ENCODE results near the gene CFAP43. TPM values are rescaled to one million over a fixed set of nuclear protein-coding genes. Genes with fewer than 3 reads are reported as not detected.

CFAP43 gene
- total and polyA plus RNA-seq, 10 of the 15 experiments (the other 5 are each of a cell fraction or from before 2014, with no cell fraction given) = 0.06 to 0.14 (median 0.10) TPM; not detected in 5

- TF ChIP-seq EZH2 (IDR thresholded peaks at IDR 0.05; ENCODE audit: borderline replicate concordance, control insufficient read depth, low read depth, low read length) (no peak), SMC3 (IDR thresholded peaks at IDR 0.05; ENCODE audit: borderline replicate concordance, low read length) (0 out of 2 replicates have a peak, but pooled peaks have one; percentile 3), CTCF (IDR thresholded peaks at IDR 0.05 in 2 of 3, conservative IDR thresholded peaks at IDR 0.05 in 1 of 3; ENCODE audit: control insufficient read depth in 2 of 3, extremely low read depth in 1 of 3, insufficient read depth in 1 of 3, low read depth in 3 of 3, low read length in 3 of 3) (no peak), LARP7 (IDR thresholded peaks at IDR 0.05) (no peak), NBN (IDR thresholded peaks at IDR 0.05) (peak; percentile 8; the same call in 1 of the 2 replicates), SUPT20H (IDR thresholded peaks at IDR 0.05; ENCODE audit: borderline replicate concordance, control insufficient read depth, low read depth, low read length) (no peak), RFX5 (IDR thresholded peaks at IDR 0.05; ENCODE audit: low read depth, low read length) (no peak), TCF12 (IDR thresholded peaks at IDR 0.05; ENCODE audit: low read depth, low read length) (0 out of 2 replicates have a peak, but pooled peaks have one; percentile 68), POLR2A (IDR thresholded peaks at IDR 0.05; ENCODE audit: low read depth, low read length) (no peak), SRF (IDR thresholded peaks at IDR 0.05; ENCODE audit: low read depth in 2 of 2, low read length in 2 of 2) (no peak)
- TF ChIP-seq, protein P1, sequence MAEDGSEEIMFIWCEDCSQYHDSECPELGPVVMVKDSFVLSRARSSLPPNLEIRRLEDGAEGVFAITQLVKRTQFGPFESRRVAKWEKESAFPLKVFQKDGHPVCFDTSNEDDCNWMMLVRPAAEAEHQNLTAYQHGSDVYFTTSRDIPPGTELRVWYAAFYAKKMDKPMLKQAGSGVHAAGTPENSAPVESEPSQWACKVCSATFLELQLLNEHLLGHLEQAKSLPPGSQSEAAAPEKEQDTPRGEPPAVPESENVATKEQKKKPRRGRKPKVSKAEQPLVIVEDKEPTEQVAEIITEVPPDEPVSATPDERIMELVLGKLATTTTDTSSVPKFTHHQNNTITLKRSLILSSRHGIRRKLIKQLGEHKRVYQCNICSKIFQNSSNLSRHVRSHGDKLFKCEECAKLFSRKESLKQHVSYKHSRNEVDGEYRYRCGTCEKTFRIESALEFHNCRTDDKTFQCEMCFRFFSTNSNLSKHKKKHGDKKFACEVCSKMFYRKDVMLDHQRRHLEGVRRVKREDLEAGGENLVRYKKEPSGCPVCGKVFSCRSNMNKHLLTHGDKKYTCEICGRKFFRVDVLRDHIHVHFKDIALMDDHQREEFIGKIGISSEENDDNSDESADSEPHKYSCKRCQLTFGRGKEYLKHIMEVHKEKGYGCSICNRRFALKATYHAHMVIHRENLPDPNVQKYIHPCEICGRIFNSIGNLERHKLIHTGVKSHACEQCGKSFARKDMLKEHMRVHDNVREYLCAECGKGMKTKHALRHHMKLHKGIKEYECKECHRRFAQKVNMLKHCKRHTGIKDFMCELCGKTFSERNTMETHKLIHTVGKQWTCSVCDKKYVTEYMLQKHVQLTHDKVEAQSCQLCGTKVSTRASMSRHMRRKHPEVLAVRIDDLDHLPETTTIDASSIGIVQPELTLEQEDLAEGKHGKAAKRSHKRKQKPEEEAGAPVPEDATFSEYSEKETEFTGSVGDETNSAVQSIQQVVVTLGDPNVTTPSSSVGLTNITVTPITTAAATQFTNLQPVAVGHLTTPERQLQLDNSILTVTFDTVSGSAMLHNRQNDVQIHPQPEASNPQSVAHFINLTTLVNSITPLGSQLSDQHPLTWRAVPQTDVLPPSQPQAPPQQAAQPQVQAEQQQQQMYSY (CRISPR knock-in tag; IDR thresholded peaks at IDR 0.05) = no peak
- TF ChIP-seq, protein P2, sequence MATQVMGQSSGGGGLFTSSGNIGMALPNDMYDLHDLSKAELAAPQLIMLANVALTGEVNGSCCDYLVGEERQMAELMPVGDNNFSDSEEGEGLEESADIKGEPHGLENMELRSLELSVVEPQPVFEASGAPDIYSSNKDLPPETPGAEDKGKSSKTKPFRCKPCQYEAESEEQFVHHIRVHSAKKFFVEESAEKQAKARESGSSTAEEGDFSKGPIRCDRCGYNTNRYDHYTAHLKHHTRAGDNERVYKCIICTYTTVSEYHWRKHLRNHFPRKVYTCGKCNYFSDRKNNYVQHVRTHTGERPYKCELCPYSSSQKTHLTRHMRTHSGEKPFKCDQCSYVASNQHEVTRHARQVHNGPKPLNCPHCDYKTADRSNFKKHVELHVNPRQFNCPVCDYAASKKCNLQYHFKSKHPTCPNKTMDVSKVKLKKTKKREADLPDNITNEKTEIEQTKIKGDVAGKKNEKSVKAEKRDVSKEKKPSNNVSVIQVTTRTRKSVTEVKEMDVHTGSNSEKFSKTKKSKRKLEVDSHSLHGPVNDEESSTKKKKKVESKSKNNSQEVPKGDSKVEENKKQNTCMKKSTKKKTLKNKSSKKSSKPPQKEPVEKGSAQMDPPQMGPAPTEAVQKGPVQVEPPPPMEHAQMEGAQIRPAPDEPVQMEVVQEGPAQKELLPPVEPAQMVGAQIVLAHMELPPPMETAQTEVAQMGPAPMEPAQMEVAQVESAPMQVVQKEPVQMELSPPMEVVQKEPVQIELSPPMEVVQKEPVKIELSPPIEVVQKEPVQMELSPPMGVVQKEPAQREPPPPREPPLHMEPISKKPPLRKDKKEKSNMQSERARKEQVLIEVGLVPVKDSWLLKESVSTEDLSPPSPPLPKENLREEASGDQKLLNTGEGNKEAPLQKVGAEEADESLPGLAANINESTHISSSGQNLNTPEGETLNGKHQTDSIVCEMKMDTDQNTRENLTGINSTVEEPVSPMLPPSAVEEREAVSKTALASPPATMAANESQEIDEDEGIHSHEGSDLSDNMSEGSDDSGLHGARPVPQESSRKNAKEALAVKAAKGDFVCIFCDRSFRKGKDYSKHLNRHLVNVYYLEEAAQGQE (IDR thresholded peaks at IDR 0.05; ENCODE audit: low read depth, low read length) = no peak
- TF ChIP-seq, protein P3, sequence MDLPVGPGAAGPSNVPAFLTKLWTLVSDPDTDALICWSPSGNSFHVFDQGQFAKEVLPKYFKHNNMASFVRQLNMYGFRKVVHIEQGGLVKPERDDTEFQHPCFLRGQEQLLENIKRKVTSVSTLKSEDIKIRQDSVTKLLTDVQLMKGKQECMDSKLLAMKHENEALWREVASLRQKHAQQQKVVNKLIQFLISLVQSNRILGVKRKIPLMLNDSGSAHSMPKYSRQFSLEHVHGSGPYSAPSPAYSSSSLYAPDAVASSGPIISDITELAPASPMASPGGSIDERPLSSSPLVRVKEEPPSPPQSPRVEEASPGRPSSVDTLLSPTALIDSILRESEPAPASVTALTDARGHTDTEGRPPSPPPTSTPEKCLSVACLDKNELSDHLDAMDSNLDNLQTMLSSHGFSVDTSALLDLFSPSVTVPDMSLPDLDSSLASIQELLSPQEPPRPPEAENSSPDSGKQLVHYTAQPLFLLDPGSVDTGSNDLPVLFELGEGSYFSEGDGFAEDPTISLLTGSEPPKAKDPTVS (IDR thresholded peaks at IDR 0.05; ENCODE audit: low read depth, low read length) = no peak
- TF ChIP-seq, protein P4, sequence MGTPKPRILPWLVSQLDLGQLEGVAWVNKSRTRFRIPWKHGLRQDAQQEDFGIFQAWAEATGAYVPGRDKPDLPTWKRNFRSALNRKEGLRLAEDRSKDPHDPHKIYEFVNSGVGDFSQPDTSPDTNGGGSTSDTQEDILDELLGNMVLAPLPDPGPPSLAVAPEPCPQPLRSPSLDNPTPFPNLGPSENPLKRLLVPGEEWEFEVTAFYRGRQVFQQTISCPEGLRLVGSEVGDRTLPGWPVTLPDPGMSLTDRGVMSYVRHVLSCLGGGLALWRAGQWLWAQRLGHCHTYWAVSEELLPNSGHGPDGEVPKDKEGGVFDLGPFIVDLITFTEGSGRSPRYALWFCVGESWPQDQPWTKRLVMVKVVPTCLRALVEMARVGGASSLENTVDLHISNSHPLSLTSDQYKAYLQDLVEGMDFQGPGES (IDR thresholded peaks at IDR 0.05) = no peak
- TF ChIP-seq, protein P5, sequence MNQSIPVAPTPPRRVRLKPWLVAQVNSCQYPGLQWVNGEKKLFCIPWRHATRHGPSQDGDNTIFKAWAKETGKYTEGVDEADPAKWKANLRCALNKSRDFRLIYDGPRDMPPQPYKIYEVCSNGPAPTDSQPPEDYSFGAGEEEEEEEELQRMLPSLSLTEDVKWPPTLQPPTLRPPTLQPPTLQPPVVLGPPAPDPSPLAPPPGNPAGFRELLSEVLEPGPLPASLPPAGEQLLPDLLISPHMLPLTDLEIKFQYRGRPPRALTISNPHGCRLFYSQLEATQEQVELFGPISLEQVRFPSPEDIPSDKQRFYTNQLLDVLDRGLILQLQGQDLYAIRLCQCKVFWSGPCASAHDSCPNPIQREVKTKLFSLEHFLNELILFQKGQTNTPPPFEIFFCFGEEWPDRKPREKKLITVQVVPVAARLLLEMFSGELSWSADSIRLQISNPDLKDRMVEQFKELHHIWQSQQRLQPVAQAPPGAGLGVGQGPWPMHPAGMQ (IDR thresholded peaks at IDR 0.05; ENCODE audit: borderline replicate concordance) = no peak
Observed at GRCh38 chr10:104122225-104123107, 109.7 kb downstream of the CFAP43 start (continued).

Measured in GM12878 (cell line).